ENCODE data around the gene ADAMTSL1.
"Not testable (repeated sequence)": the region's sequence is repeated elsewhere in the genome, so short reads cannot be mapped to it uniquely, and the experiment has no call there.

Gene ADAMTSL1

GRCh38 chr9:18920141-18921084 lies 446.5 kb downstream of the ADAMTSL1 start:
- no peak for DNase-seq

DNA sequence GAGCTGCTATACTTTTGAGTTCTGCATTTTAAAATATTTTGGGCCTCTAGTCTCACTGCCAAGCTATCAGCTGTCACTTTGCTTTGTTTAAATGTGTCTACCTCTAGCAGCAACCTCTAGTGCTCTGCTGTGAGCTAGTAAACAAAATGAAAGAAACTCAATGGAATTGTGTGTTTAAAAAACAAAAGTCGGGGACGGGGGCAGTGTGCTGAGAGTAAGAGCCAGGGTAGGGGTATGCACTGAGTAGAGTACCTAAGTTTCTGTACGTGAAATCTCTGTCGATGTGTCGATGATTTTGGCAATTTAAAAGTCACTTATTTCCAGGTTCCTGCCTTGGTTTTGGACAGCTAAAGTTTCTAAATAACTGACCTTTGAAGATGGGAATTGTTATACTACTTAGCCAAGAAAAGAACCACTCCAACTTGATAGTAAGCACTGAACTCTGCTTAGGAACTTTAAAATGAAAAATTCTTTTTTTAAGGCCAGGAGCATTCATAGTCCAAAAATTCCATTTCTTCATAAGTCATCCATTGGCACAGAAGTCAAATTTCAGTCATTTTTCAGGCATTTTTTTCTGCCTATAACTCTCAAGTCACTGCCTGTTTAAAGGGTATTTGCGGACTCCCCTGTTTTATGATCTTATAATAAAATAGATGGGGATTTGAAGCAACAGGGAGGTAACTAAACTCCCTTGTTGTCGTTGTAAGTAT lies 447.6 kb downstream of the ADAMTSL1 start:
- no peak for DNase-seq

DNA sequence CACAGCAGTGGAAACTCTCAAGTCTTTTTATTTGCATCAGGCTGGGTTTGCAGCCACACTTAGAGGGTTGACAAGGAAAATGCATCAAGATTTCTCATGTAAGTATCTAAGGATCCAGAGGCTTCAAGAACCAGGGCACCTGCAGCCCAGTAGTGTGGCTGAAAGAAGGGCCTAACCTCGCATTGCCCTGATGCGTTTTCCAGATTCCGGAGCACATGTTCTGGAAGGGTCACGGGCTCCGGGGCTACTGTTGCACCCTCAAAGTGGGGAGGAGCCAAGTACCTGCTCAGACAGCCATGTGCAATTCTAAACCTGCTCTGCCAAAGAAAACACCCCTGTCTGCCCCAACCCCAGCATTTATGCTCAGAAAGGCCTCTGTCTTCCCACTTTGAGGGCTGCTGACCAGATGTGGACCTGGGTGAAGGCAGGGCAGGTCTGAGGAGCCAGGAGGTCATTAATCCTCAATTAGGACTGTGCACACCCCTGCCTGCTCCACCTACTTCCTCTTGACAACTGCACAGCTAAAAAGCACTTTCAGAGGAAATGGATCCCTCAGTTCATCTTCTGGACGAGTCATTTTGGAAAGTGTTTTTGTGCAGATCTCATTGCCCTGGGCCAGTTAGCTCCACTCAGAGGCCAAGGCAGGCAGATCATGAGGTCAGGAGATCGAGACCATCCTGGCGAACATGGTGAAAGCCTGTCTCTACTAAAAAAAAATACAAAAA lies 448.4 kb downstream of the ADAMTSL1 start:
- no peak for DNase-seq

- DNase-seq = no peak
These were observed 449.2 kb downstream of the ADAMTSL1 start for GRCh38 chr9:18923167-18923566.

- DNase-seq = no peak
These were observed 449.9 kb downstream of the ADAMTSL1 start for GRCh38 chr9:18923671-18924430.

- DNase-seq = no peak
These were observed 451.9 kb downstream of the ADAMTSL1 start for GRCh38 chr9:18925880-18926279.

- no peak for DNase-seq
These were observed 452.6 kb downstream of the ADAMTSL1 start for GRCh38 chr9:18926513-18926912.

GRCh38 chr9:18928711-18929110 lies 454.8 kb downstream of the ADAMTSL1 start:
- no peak for DNase-seq

GRCh38 chr9:18930611-18931010 lies 456.7 kb downstream of the ADAMTSL1 start:
- not testable (repeated sequence) for DNase-seq

DNA sequence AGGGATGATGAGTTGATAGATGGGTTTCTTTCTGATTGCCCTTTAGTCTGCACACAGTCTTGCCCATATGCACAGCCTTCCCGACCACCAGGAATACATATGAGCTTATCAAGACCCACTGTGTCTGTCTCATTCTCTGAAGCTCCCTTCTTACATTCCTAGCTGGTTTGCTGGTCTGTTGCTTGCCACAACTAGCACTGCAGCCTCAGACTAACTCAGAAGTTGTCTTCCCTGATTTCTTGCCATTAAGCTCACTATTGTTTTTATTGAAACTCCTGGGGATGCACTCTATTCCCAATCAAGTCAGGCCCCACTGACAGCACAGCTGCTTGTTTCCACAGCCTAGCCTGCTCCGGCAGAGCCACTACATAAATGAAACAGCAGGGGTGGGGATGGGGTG lies 461.6 kb downstream of the ADAMTSL1 start:
- DNase-seq = no peak

DNA sequence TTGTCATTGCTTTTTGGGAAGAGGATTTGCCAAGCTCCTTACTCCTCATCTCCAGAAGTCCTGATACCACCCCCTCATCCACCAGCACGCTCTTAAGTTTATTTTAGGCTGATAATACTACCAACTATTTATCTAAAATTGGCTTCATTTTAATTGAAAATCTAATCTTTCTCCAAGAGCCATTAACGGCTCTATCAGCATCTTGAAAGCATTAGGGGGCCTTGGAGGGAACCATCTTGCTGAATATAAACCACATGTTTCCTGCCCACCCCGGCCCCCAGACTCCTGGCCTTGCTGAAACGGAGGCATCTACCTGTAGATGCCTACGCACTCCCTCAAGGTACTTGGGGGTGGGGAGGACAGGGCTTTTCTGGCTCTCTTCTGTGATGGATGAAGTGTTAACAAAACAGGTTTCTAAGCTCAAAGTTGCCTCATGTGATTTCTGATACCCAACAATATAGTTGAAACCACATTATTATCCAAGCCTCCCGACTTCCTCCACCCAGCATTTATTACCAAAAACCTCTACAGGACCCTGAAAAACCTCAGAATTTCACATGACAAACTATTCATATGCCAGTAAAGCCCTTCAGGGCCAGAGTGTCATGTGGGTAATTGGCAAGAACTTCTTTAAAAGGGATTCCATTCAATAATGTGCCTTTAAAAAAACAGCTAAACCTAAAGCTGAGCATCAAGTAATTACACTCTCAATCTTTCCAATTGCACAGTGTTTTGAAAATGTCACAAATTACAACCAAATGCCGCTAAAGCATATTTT lies 462.3 kb downstream of the ADAMTSL1 start:
- no peak for DNase-seq

GRCh38 chr9:18939943-18940342 lies 466.0 kb downstream of the ADAMTSL1 start:
- DNase-seq = no peak

- no peak for DNase-seq
These were observed 467.2 kb downstream of the ADAMTSL1 start for GRCh38 chr9:18941060-18941740.

GRCh38 chr9:18942801-18943200 lies 468.8 kb downstream of the ADAMTSL1 start:
- no peak for DNase-seq

GRCh38 chr9:18947892-18948339 lies 474.0 kb downstream of the ADAMTSL1 start:
- peak; percentile 60 for DNase-seq

DNA sequence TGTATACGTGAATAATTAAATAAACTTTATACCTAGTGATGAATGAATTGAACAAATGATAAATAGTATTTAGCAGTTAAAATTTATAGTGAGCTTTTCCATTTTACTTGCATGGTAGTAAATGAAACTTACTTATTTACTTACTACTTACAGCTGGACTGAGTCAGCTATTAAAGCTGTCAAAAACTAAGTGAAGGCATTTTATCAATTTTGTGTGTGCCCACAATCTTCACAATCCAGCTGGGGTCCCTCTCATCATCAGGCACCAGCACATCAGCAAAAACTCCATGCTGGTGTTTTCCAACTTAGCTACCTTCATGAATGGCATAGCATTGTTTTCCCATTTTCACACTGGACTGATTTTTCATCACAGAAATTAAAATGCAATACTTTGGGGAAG lies 478.0 kb downstream of the ADAMTSL1 start:
- no peak for DNase-seq

DNA sequence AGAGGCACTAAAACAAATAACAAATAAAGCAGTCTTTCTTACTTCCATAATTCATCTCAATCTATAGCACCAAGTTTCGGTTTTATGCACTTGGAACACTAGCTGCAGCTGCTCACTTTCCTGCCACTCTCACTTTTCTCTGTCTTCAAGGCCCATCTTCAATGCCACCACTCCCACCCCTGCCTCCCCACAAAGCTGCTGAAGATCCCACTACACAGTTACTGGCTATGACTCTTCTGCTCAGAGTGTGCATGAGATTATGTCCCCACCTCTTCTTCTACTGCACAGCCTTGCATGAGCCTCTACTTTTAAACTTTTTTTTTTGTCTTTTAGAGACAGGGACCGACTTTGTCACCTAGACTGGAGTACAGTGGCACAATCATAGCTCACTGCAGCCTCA lies 481.7 kb downstream of the ADAMTSL1 start:
- no peak for DNase-seq

Data from SHP77 treated with DMSO at 0.1 percent for 48 hours (cell line).